Keratinocyte (primary cell): Measurements from ENCODE around the gene LETMD1.

ENCODE experiments used
- EZH2 ChIP-seq: IDR thresholded peaks from one replicate; pipeline ENCODE4 v1.6.1; 2012; ENCODE audit warnings: inconsistent platforms, mild to moderate bottlenecking, low read length, moderate library complexity
- TF ChIP-seq, protein P1 (sequence below), 3 experiments: IDR thresholded peaks in 1 of 3; conservative IDR thresholded peaks in 1 of 3; optimal IDR thresholded peaks in 1 of 3; 2 replicates in 2 of 3; 3 replicates in 1 of 3; pipeline versions ENCODE3 to v1.5.1; 2011; ENCODE audit warnings: low read length in 3 of 3, mild to moderate bottlenecking in 3 of 3, moderate library complexity in 2 of 3, control low read depth in 1 of 3, inconsistent platforms in 1 of 3; ENCODE audit not compliant: insufficient read depth in 2 of 3; ENCODE audit errors: extremely low read depth in 1 of 3

DNA sequence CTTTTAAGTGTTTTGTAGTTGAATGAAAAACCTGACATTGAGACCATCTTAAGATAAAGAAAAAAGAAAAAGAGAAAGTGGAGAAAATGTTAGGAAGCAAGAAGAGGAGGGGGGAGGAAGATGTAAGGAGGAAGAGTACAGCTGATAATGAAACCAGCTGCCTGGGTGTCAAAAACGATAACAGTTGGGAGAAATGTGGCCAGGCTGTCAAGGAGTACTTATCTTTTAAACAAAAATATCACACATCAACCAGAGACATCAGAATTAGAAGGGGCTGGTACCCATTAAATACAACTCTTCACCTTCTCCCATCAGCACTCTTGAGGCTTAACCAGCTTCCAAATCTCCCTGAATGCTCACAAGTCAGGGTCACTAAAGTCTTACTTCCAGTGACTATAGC lies 26.4 kb upstream of the LETMD1 start:
- TF ChIP-seq EZH2: no peak
- TF ChIP-seq, protein P1, sequence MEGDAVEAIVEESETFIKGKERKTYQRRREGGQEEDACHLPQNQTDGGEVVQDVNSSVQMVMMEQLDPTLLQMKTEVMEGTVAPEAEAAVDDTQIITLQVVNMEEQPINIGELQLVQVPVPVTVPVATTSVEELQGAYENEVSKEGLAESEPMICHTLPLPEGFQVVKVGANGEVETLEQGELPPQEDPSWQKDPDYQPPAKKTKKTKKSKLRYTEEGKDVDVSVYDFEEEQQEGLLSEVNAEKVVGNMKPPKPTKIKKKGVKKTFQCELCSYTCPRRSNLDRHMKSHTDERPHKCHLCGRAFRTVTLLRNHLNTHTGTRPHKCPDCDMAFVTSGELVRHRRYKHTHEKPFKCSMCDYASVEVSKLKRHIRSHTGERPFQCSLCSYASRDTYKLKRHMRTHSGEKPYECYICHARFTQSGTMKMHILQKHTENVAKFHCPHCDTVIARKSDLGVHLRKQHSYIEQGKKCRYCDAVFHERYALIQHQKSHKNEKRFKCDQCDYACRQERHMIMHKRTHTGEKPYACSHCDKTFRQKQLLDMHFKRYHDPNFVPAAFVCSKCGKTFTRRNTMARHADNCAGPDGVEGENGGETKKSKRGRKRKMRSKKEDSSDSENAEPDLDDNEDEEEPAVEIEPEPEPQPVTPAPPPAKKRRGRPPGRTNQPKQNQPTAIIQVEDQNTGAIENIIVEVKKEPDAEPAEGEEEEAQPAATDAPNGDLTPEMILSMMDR (optimal IDR thresholded peaks at IDR 0.05 in 1 of 3, IDR thresholded peaks at IDR 0.05 in 1 of 3, conservative IDR thresholded peaks at IDR 0.05 in 1 of 3; ENCODE audit: extremely low read depth in 1 of 3, insufficient read depth in 2 of 3, low read length in 3 of 3): no peak
